H1 (cell line): Measurements from ENCODE around the gene TRIM56. TPM values are rescaled to one million over a fixed set of nuclear protein-coding genes. Genes with fewer than 3 reads are reported as not detected.
"Not testable (repeated sequence)": the region's sequence is repeated elsewhere in the genome, so short reads cannot be mapped to it uniquely, and the experiment has no call there.

Source experiments
- CTCF ChIA-PET: fragments of 300-600 bp; sonication (Branson Sonifier 250); formaldehyde crosslinking; loops from one replicate; lab custom pipeline; 2021; ENCODE audit not compliant: partially characterized antibody; lab: Charles Lee
- POLR2A ChIA-PET: fragments of 300-600 bp; sonication (Branson Sonifier 250); formaldehyde crosslinking; loops from one replicate; lab custom pipeline; 2021; ENCODE audit warnings: inconsistent platforms; ENCODE audit not compliant: partially characterized antibody; lab: Charles Lee
- DNase-seq, 2 experiments: peaks; one replicate each; pipeline versions ENCODE4 v3.0.0 to v3.0.0-alpha.2; 2010 to 2022; ENCODE audit warnings: low spot score in 2 of 2, low read depth in 1 of 2, mixed read lengths in 1 of 2
- FAIRE-seq: peaks from 2 replicates; lab custom pipeline; 2011; peaks lifted over from hg19 to GRCh38; lab: Jason Lieb, UNC
- H2AFZ ChIP-seq: 2 replicates; pipeline ENCODE4 v1.8.1; 2012; ENCODE audit warnings: low read length, inconsistent platforms
- H2AK5ac ChIP-seq: 2 replicates; pipeline ENCODE4 v1.6.1; 2013; ENCODE audit warnings: low read depth, low read length
- H2BK120ac ChIP-seq: replicated peaks from 2 replicates; pipeline ENCODE3; 2013; ENCODE audit warnings: low read depth, low read length, inconsistent platforms
- H2BK12ac ChIP-seq: 2 replicates; pipeline ENCODE4 v1.6.1; 2013; ENCODE audit warnings: low read depth, low read length
- H2BK15ac ChIP-seq: 2 replicates; pipeline ENCODE4 v1.6.1; 2013; ENCODE audit warnings: low read length
- H2BK20ac ChIP-seq: 2 replicates; pipeline ENCODE4 v1.6.1; 2013; ENCODE audit warnings: low read length
- H2BK5ac ChIP-seq: 2 replicates; pipeline ENCODE4 v1.6.1; 2013; ENCODE audit warnings: low read depth, low read length
- H3K14ac ChIP-seq: 2 replicates; pipeline ENCODE4 v1.6.1; 2013; ENCODE audit warnings: inconsistent platforms; ENCODE audit not compliant: insufficient read length
- H3K18ac ChIP-seq: 2 replicates; pipeline ENCODE4 v1.6.1; 2013; ENCODE audit warnings: low read length; ENCODE audit errors: extremely low read depth
- H3K23ac ChIP-seq: 2 replicates; pipeline ENCODE4 v1.6.1; 2013; ENCODE audit warnings: inconsistent platforms; ENCODE audit not compliant: insufficient read length
- H3K23me2 ChIP-seq: 2 replicates; pipeline ENCODE4 v1.6.1; 2013; ENCODE audit warnings: low read depth, low read length
- H3K27ac ChIP-seq: 2 replicates; pipeline ENCODE4 v1.6.1; 2011; ENCODE audit warnings: low read depth, low read length, inconsistent platforms
- H3K27me3 ChIP-seq, 4 experiments: replicated peaks in 1 of 4; 1 replicate in 1 of 4; 2 replicates in 3 of 4; pipeline versions ENCODE4 v1.6.1 to v1.8.1; 2011 to 2013; ENCODE audit warnings: low read length in 3 of 4, mild to moderate bottlenecking in 3 of 4, inconsistent platforms in 2 of 4, mixed read lengths in 2 of 4, moderate library complexity in 1 of 4; ENCODE audit not compliant: control insufficient read depth in 3 of 4, insufficient read depth in 3 of 4; ENCODE audit errors: extremely low read depth in 1 of 4
- H3K36me3 ChIP-seq, 4 experiments: 2 replicates each; pipeline versions ENCODE4 v1.6.1 to v1.8.1; 2011 to 2013; ENCODE audit warnings: mild to moderate bottlenecking in 4 of 4, low read length in 3 of 4, moderate library complexity in 2 of 4, control low read depth in 1 of 4, inconsistent platforms in 1 of 4; ENCODE audit not compliant: insufficient read depth in 4 of 4, control insufficient read depth in 2 of 4
- H3K4ac ChIP-seq: replicated peaks from 2 replicates; pipeline ENCODE3; 2013; ENCODE audit warnings: low read length, low read depth, mixed read lengths, inconsistent platforms; ENCODE audit not compliant: insufficient read length
- H3K4me1 ChIP-seq, 4 experiments: replicated peaks in 1 of 4; 1 replicate in 1 of 4; 2 replicates in 3 of 4; pipeline versions ENCODE4 v1.6.1 to v1.8.1; 2011 to 2013; ENCODE audit warnings: low read length in 3 of 4, inconsistent platforms in 2 of 4, mixed read lengths in 1 of 4; ENCODE audit not compliant: insufficient read depth in 4 of 4, control insufficient read depth in 3 of 4
- H3K4me2 ChIP-seq, 2 experiments: 2 replicates each; pipeline versions ENCODE4 v1.6.1 to v1.8.1; 2011 to 2013; ENCODE audit warnings: low read depth in 2 of 2, low read length in 2 of 2, control low read depth in 1 of 2, inconsistent platforms in 1 of 2, mild to moderate bottlenecking in 1 of 2; ENCODE audit not compliant: insufficient read depth in 1 of 2
- H3K4me3 ChIP-seq, 4 experiments: fragments of 200-600, 300-600 bp in 1 of 4; sonication (generic), shearing (Covaris generic), sonication (Bioruptor Twin) in 1 of 4; 2 replicates each; pipeline versions ENCODE4 v1.5.1 to v1.8.1; 2011 to 2016; ENCODE audit warnings: low read length in 4 of 4, low read depth in 3 of 4, control low read depth in 2 of 4, inconsistent platforms in 2 of 4, mild to moderate bottlenecking in 2 of 4, mixed read lengths in 1 of 4, moderate library complexity in 1 of 4; ENCODE audit not compliant: insufficient read depth in 2 of 4; ENCODE audit errors: extremely low read depth in 1 of 4
- H3K56ac ChIP-seq: replicated peaks from 2 replicates; pipeline ENCODE3; 2013; ENCODE audit warnings: low read depth, mild to moderate bottlenecking, mixed read lengths, low read length, inconsistent platforms; ENCODE audit not compliant: insufficient read length
- H3K79me1 ChIP-seq: 2 replicates; pipeline ENCODE4 v1.6.1; 2013; ENCODE audit warnings: low read depth, low read length, control low read depth
- H3K79me2 ChIP-seq, 2 experiments: 2 replicates each; pipeline versions ENCODE4 v1.6.1 to v1.8.1; 2012 to 2013; ENCODE audit warnings: low read length in 2 of 2, mild to moderate bottlenecking in 2 of 2, inconsistent platforms in 1 of 2; ENCODE audit not compliant: insufficient read depth in 2 of 2, control insufficient read depth in 1 of 2
- H3K9ac ChIP-seq, 4 experiments: replicated peaks in 1 of 4; 1 replicate in 1 of 4; 2 replicates in 3 of 4; pipeline versions ENCODE4 v1.6.1 to v1.8.1; 2011 to 2013; ENCODE audit warnings: low read depth in 3 of 4, low read length in 3 of 4, control low read depth in 2 of 4, mild to moderate bottlenecking in 2 of 4, moderate library complexity in 2 of 4, inconsistent platforms in 1 of 4; ENCODE audit errors: extremely low read depth in 1 of 4
- H3K9me3 ChIP-seq, 2 experiments: 2 replicates each; pipeline versions ENCODE4 v1.6.1 to v1.8.1; 2012 to 2013; ENCODE audit warnings: mild to moderate bottlenecking in 2 of 2, moderate library complexity in 2 of 2, control low read depth in 1 of 2, inconsistent platforms in 1 of 2, low read depth in 1 of 2, low read length in 1 of 2, mixed read lengths in 1 of 2; ENCODE audit not compliant: insufficient read depth in 2 of 2
- H4K20me1 ChIP-seq, 2 experiments: replicated peaks in 1 of 2; 2 replicates each; pipeline versions ENCODE3 to v1.8.1; 2011 to 2013; ENCODE audit warnings: inconsistent platforms in 2 of 2, low read length in 2 of 2, mild to moderate bottlenecking in 1 of 2; ENCODE audit not compliant: insufficient read depth in 2 of 2, control insufficient read depth in 1 of 2
- H4K5ac ChIP-seq: 2 replicates; pipeline ENCODE4 v1.6.1; 2013; ENCODE audit warnings: low read length, low read depth, mixed read lengths, inconsistent platforms; ENCODE audit not compliant: insufficient read length
- H4K8ac ChIP-seq: 2 replicates; pipeline ENCODE4 v1.8.0; 2013; ENCODE audit warnings: mild to moderate bottlenecking, moderate library complexity, low read length, inconsistent platforms; ENCODE audit not compliant: insufficient read depth; ENCODE audit errors: extremely low read depth
- H4K91ac ChIP-seq: replicated peaks from 2 replicates; pipeline ENCODE3; 2013; ENCODE audit warnings: low read length, mixed read lengths, inconsistent platforms; ENCODE audit not compliant: insufficient read length
- WGBS, 2 experiments: shearing (Covaris generic) in 1 of 2; methylation state at CpG; one replicate each; pipeline versions ENCODE4 v1.1.6 to v1.1.7; 2013 to 2015; ENCODE audit warnings: low lambda C conversion rate in 2 of 2, mixed read lengths in 2 of 2, inconsistent platforms in 1 of 2, low coverage in 1 of 2, missing lambda C conversion rate in 1 of 2; ENCODE audit not compliant: insufficient replicate concordance in 2 of 2, insufficient coverage in 1 of 2, insufficient read length in 1 of 2; ENCODE audit errors: extremely low coverage in 1 of 2, missing lambda C conversion rate in 1 of 2; 5-methylcytosine and 5-hydroxymethylcytosine counted together
- polyA plus RNA-seq, 7 experiments: library from polyadenylated mRNA; depleted of rRNA in 3 of 7; stranded (reverse) in 5 of 7; unstranded in 2 of 7; fragments of >200 nt in 5 of 7; fragments of 200-250 nt in 2 of 7; gene quantifications; 1 replicate in 5 of 7; 2 replicates in 1 of 7; 4 replicates in 1 of 7; pipeline versions ENCODE4 v1.2.1 to v1.2.3, GENCODE V29; 2011 to 2013; ENCODE audit warnings: missing spikeins in 2 of 7, mixed read lengths in 2 of 7
- total RNA-seq: library from RNA; stranded (reverse); fragmentation: NEBNext Ultra II Directional; extraction: Animal tissue kit (Norgen Biotek cat#: 25700); gene quantifications from 2 replicates; pipeline ENCODE4 v1.2.1, GENCODE V29; 2021

TRIM56 gene
- total and polyA plus RNA-seq, 2 of the 8 experiments (the other 6 are each of a cell fraction or from before 2014, with no cell fraction given), result 2.0 to 17.5 TPM

DNA sequence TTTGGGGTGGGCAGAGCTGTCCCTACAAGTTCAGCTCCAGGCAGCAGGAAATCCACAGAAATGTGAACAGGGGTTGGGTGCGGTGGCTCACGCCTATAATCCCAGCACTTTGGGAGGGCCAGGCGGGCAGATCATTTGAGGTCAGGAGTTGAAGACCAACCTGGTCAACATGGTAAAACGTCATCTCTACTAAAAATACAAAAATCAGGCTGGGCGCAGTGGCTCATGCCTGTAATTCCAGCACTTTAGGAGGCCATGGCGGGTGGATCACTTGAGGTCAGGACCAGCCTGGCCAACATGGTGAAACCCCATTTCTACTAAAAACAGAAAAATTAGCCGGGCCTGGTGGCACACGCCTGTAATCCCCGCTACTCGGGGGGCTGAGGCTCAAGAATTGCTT lies 18.4 kb downstream of the TRIM56 start:
- H2BK120ac ChIP-seq, H3K79me1 ChIP-seq, H4K5ac ChIP-seq, H3K4me2 ChIP-seq, H3K79me2 ChIP-seq, H3K18ac ChIP-seq, H3K36me3 ChIP-seq, H3K9ac ChIP-seq, FAIRE-seq, H3K9me3 ChIP-seq, H3K14ac ChIP-seq, H3K27ac ChIP-seq, H3K4ac ChIP-seq, H4K91ac ChIP-seq, H4K8ac ChIP-seq, H3K4me3 ChIP-seq, H3K23ac ChIP-seq, H3K56ac ChIP-seq, H2AFZ ChIP-seq, H4K20me1 ChIP-seq, H3K23me2 ChIP-seq, DNase-seq, H3K27me3 ChIP-seq: not testable (repeated sequence)
- H3K4me1 ChIP-seq, result peaks cover 0 to 17% (median 12%) of the 10 kb centered on the region in 4 experiments; a peak in 6 of 7 replicates
- ChIA-PET POLR2A (interaction anchor here (1.2 kb wide), 1 partner anchor 18 kb away, joined by 3 read pairs; no protein-coding TSS in a partner anchor), CTCF (interaction anchor here (2.2 kb wide), 1 partner anchor 10 kb away, joined by 7 read pairs; no protein-coding TSS in a partner anchor)
- H2BK5ac ChIP-seq, result peak overlapping the region; percentile 46; the same call in 1 of the 2 replicates
- WGBS, 2 experiments, result 89% methylated on average over 10 of the region's 10 CpGs; no CpG with 5 or more reads in 1 of the 2 experiments
- H2BK12ac ChIP-seq, result peak overlapping the region; percentile 80; the same call in 1 of the 2 replicates
- peak overlapping the region; percentile 86; the same call in 1 of the 2 replicates for H2BK20ac ChIP-seq
- H2AK5ac ChIP-seq, result peak overlapping the region; percentile 16; the same call in 1 of the 2 replicates
- H2BK15ac ChIP-seq, result 0 out of 2 replicates have a peak overlapping the region, but pooled peaks have one; percentile 88
